Common myeloid progenitor, CD34-positive (primary cell): Measurements from ENCODE around the gene DLX6.

Experiments used
- CTCF ChIA-PET: fragments of 350-600 bp; sonication (Branson Sonifier 250); formaldehyde crosslinking; loops from one replicate; lab custom pipeline; 2021; ENCODE audit warnings: antibody characterized with exemption; lab: Charles Lee
- POLR2A ChIA-PET: fragments of 350-600 bp; sonication (Branson Sonifier 250); formaldehyde crosslinking; loops from one replicate; lab custom pipeline; 2021; ENCODE audit warnings: antibody characterized with exemption; lab: Charles Lee
- DNase-seq, 3 donors: peaks; one replicate each; pipeline versions ENCODE4 v3.0.0 to v3.0.0-alpha.2; 2013
- H3K27ac ChIP-seq, 2 experiments: 1 replicate in 1 of 2; 2 replicates in 1 of 2; pipeline ENCODE4 v1.7.0; 2013; ENCODE audit warnings: inconsistent platforms in 2 of 2, low read length in 2 of 2, mild to moderate bottlenecking in 2 of 2, low read depth in 1 of 2, moderate library complexity in 1 of 2; ENCODE audit not compliant: severe bottlenecking in 2 of 2, insufficient read depth in 1 of 2, poor library complexity in 1 of 2
- H3K27me3 ChIP-seq, 5 experiments: replicated peaks in 2 of 5; 1 replicate in 3 of 5; 2 replicates in 2 of 5; pipeline versions ENCODE4 v1.6.1 to v1.7.0; 2013; ENCODE audit warnings: low read length in 4 of 5, mild to moderate bottlenecking in 2 of 5, moderate library complexity in 2 of 5, inconsistent platforms in 1 of 5; ENCODE audit not compliant: insufficient read depth in 5 of 5, control insufficient read depth in 4 of 5
- H3K36me3 ChIP-seq, 4 experiments: 1 replicate in 2 of 4; 2 replicates in 2 of 4; pipeline versions ENCODE4 v1.6.1 to v1.7.0; 2013; ENCODE audit warnings: low read length in 3 of 4, control low read depth in 1 of 4, mild to moderate bottlenecking in 1 of 4; ENCODE audit not compliant: control insufficient read depth in 4 of 4, insufficient read depth in 4 of 4
- H3K4me1 ChIP-seq, 4 experiments: 1 replicate in 3 of 4; 2 replicates in 1 of 4; pipeline versions ENCODE4 v1.6.1 to v1.7.1; 2013; ENCODE audit warnings: low read length in 3 of 4, mild to moderate bottlenecking in 3 of 4, control low read depth in 1 of 4, inconsistent platforms in 1 of 4, moderate library complexity in 1 of 4; ENCODE audit not compliant: control insufficient read depth in 4 of 4, insufficient read depth in 4 of 4; ENCODE audit errors: control extremely low read depth in 1 of 4
- H3K4me3 ChIP-seq, 7 experiments: 1 replicate in 4 of 7; 2 replicates in 3 of 7; pipeline versions ENCODE4 v1.5.1 to v1.7.0; 2013; ENCODE audit warnings: mild to moderate bottlenecking in 7 of 7, low read length in 6 of 7, moderate library complexity in 6 of 7, inconsistent platforms in 2 of 7, low read depth in 2 of 7, control low read depth in 1 of 7; ENCODE audit not compliant: insufficient read depth in 4 of 7, control insufficient read depth in 1 of 7; ENCODE audit errors: extremely low read depth in 1 of 7
- H3K9me3 ChIP-seq, 5 experiments: 1 replicate in 4 of 5; 2 replicates in 1 of 5; pipeline versions ENCODE4 v1.6.1 to v1.7.1; 2013; ENCODE audit warnings: low read length in 4 of 5, mild to moderate bottlenecking in 2 of 5, inconsistent platforms in 1 of 5, low read depth in 1 of 5, moderate library complexity in 1 of 5; ENCODE audit not compliant: control insufficient read depth in 4 of 5, insufficient read depth in 2 of 5; ENCODE audit errors: control extremely low read depth in 1 of 5
- WGBS: methylation state at CpG from one replicate; pipeline ENCODE4 v1.1.5; 2013; ENCODE audit not compliant: insufficient coverage; 5-methylcytosine and 5-hydroxymethylcytosine counted together

DLX6 gene

DNA sequence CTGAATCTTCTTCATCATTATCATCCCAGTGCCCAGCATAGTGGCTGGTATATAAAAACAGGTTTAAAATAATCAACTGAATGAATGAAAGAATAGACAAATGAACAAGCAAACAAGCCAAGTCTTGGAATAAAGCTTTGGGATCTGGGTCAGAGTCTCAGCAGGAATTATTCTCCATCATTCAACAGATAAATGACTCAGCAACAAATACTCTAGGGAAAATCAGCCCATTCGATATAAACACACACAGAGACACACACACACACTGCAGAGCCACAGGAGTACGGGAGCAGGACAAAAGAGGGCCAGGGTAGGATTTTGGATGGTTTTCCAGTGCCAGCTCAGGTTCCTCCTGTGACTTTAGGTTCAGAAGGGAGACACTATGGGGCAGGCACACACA is 29.2 kb upstream of the DLX6 start:
- peaks cover 0 to 6% (median 0%) of the 10 kb centered on the region in 5 experiments for H3K27me3 ChIP-seq
- DNase-seq = no peak
- ChIA-PET CTCF (no interaction called here), POLR2A (no interaction called here)
- no peaks in the 10 kb centered on the region for H3K9me3 ChIP-seq
- 100% methylated on average over 1 of the region's 2 CpGs for WGBS
- H3K4me1 ChIP-seq = no peaks in the 10 kb centered on the region
- H3K4me3 ChIP-seq = no peak overlapping the region
- no peak overlapping the region for H3K27ac ChIP-seq
- H3K36me3 ChIP-seq = no peaks in the 10 kb centered on the region

DNA sequence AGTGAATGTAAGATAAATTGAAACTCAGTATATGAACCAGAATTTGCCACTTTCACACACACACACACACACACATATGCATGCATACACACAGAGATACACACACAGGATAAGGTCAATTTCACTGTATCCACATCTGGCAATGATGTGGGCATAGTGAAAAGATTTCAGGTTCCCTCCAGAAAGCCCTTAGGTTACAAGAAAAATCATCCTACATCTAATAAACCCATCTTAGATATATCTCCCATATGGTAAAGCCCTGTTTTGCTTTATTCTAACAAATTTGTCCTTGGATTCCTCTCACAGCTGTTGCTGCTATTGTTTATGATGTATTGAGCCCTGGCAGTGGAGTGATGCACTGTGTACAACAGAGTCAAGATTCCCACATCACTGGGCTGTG is 27.9 kb upstream of the DLX6 start:
- H3K4me1 ChIP-seq = no peaks in the 10 kb centered on the region
- CTCF ChIA-PET = no interaction called here
- H3K27ac ChIP-seq = no peak overlapping the region
- no peak overlapping the region for H3K4me3 ChIP-seq
- H3K27me3 ChIP-seq = peaks cover 0 to 6% (median 2%) of the 10 kb centered on the region in 5 experiments
- POLR2A ChIA-PET = no interaction called here
- DNase-seq = no peak
- H3K36me3 ChIP-seq = no peaks in the 10 kb centered on the region
- no peaks in the 10 kb centered on the region for H3K9me3 ChIP-seq

GRCh38 chr7:96979551-96980276 is 25.6 kb upstream of the DLX6 start:
- CTCF ChIA-PET = no interaction called here
- peaks cover 7 to 13% (median 9%) of the 10 kb centered on the region in 5 experiments for H3K27me3 ChIP-seq
- H3K4me3 ChIP-seq = no peak overlapping the region
- POLR2A ChIA-PET = no interaction called here
- H3K4me1 ChIP-seq = no peaks in the 10 kb centered on the region
- WGBS = 100% methylated on average over 2 of the region's 2 CpGs
- H3K9me3 ChIP-seq = peaks cover 0 to under 1% (median 0%) of the 10 kb centered on the region in 5 experiments
- H3K27ac ChIP-seq = no peak overlapping the region
- DNase-seq = no peak
- H3K36me3 ChIP-seq = no peaks in the 10 kb centered on the region

GRCh38 chr7:96982586-96982985 is 22.8 kb upstream of the DLX6 start:
- ChIA-PET POLR2A (no interaction called here), CTCF (no interaction called here)
- Histone ChIP-seq H3K27me3 (peaks cover 11 to 37% (median 27%) of the 10 kb centered on the region in 5 experiments), H3K4me1 (no peaks in the 10 kb centered on the region), H3K27ac (no peak overlapping the region), H3K4me3 (no peak overlapping the region), H3K36me3 (no peaks in the 10 kb centered on the region), H3K9me3 (peaks cover 0 to 3% (median 0%) of the 10 kb centered on the region in 5 experiments)
- no peak for DNase-seq
- WGBS = 100% methylated on average over 1 of the region's 1 CpG

- no peak for DNase-seq
- no CpG with 5 or more reads among the region's 1 CpG for WGBS
- Histone ChIP-seq H3K36me3 (no peaks in the 10 kb centered on the region), H3K27ac (no peak overlapping the region), H3K4me1 (no peaks in the 10 kb centered on the region), H3K9me3 (peaks cover 0 to 3% (median 0%) of the 10 kb centered on the region in 5 experiments), H3K27me3 (peaks cover 22 to 65% (median 48%) of the 10 kb centered on the region in 5 experiments), H3K4me3 (no peak overlapping the region)
- ChIA-PET POLR2A (no interaction called here), CTCF (interaction anchor here (0.9 kb wide), 1 partner anchor 761 kb away, joined by 3 read pairs; no protein-coding TSS in a partner anchor)
Observed at GRCh38 chr7:96985992-96986391, 19.4 kb upstream of the DLX6 start.

DNA sequence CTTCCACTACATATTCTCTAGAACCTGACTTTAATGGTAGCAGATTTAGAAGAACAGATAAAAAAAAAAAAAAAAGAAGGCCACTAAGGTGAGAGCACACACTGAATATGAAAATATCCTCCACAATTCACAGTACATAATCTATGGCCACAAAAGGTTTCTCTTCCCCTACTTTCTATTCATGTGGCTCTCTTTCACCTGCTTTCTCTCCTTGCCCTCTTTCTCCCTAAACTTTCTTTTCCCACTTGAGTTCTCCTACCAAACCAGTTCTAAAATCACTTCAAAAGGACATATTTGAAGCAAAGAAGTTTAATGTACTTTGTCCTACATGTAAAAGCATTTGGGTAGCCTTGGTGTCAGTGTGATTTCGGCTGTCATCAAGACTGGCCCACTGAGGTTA is 18.5 kb upstream of the DLX6 start:
- no CpG with 5 or more reads among the region's 1 CpG for WGBS
- Histone ChIP-seq H3K9me3 (peaks cover 0 to 3% (median 0%) of the 10 kb centered on the region in 5 experiments), H3K27ac (no peak overlapping the region), H3K36me3 (no peaks in the 10 kb centered on the region), H3K27me3 (peaks cover 22 to 73% (median 50%) of the 10 kb centered on the region in 5 experiments), H3K4me3 (no peak overlapping the region), H3K4me1 (no peaks in the 10 kb centered on the region)
- CTCF ChIA-PET = no interaction called here
- POLR2A ChIA-PET = no interaction called here
- DNase-seq = no peak

- POLR2A ChIA-PET = interaction anchor here (0.7 kb wide), 1 partner anchor 36 kb away, joined by 5 read pairs; no protein-coding TSS in a partner anchor
- Histone ChIP-seq H3K9me3 (peaks cover 0 to 3% (median 0%) of the 10 kb centered on the region in 5 experiments), H3K27me3 (peaks cover 27 to 79% (median 48%) of the 10 kb centered on the region in 5 experiments), H3K27ac (no peak overlapping the region), H3K36me3 (no peaks in the 10 kb centered on the region), H3K4me3 (no peak overlapping the region), H3K4me1 (no peaks in the 10 kb centered on the region)
- CTCF ChIA-PET = interaction anchor here (1.7 to 3.2 kb wide), 2 partner anchors 12 to 39 kb away, joined by 7 to 9 read pairs; no protein-coding TSS in a partner anchor
- no peak for DNase-seq
Observed at GRCh38 chr7:96987719-96988118, 17.6 kb upstream of the DLX6 start.
